WTC11 (cell line): ENCODE data around the gene RIN1. TPM values are rescaled to one million over a fixed set of nuclear protein-coding genes. Genes with fewer than 3 reads are reported as not detected.

Source experiments
- ATAC-seq: fragments of 200-7000 bp; cut with Tn5 transposase; 2 replicates; pipeline ENCODE4 v1.10.0; 2021; ENCODE audit warnings: mild to moderate bottlenecking, moderate library complexity
- CTCF ChIA-PET: fragments of 300-600 bp; sonication (Branson Sonifier 250); formaldehyde crosslinking; loops from one replicate; lab custom pipeline; 2021; ENCODE audit warnings: antibody characterized with exemption; lab: Charles Lee
- POLR2A ChIA-PET: fragments of 350-600 bp; sonication (Branson Sonifier 250); formaldehyde crosslinking; loops from one replicate; lab custom pipeline; 2021; ENCODE audit warnings: antibody characterized with exemption; lab: Charles Lee
- DNase-seq: peaks from one replicate; pipeline ENCODE4 v3.0.0; 2021; ENCODE audit warnings: low spot score
- H3K27ac Mint-ChIP-seq: 2 replicates; pipeline ENCODE4 v1.8.0; 2021; ENCODE audit warnings: mixed read lengths
- H3K27me3 Mint-ChIP-seq: 2 replicates; pipeline ENCODE4 v1.8.0; 2021; ENCODE audit warnings: low read depth, mild to moderate bottlenecking, moderate library complexity, mixed read lengths
- H3K36me3 Mint-ChIP-seq: 2 replicates; pipeline ENCODE4 v1.8.0; 2021; ENCODE audit warnings: mixed read lengths
- H3K4me1 Mint-ChIP-seq: 2 replicates; pipeline ENCODE4 v1.8.0; 2022; ENCODE audit warnings: mixed read lengths
- H3K4me3 Mint-ChIP-seq: 2 replicates; pipeline ENCODE4 v1.8.0; 2021; ENCODE audit warnings: mild to moderate bottlenecking, moderate library complexity, mixed read lengths
- H3K9me3 Mint-ChIP-seq: 2 replicates; pipeline ENCODE4 v1.8.0; 2021; ENCODE audit warnings: mixed read lengths
- FOXJ3 ChIP-seq: sonication (generic); formaldehyde crosslinking; IDR thresholded peaks from 2 replicates; pipeline ENCODE4 v1.9.0; 2021; ENCODE audit warnings: missing genetic modification reagents, mild to moderate bottlenecking, borderline replicate concordance
- FOXP1 ChIP-seq: sonication (generic); formaldehyde crosslinking; IDR thresholded peaks from 2 replicates; pipeline ENCODE4 v1.8.0; 2022; ENCODE audit warnings: missing genetic modification reagents, mild to moderate bottlenecking, moderate library complexity, borderline replicate concordance
- JUN ChIP-seq: sonication (generic); formaldehyde crosslinking; IDR thresholded peaks from 2 replicates; pipeline ENCODE4 v1.8.0; 2023; ENCODE audit warnings: mild to moderate bottlenecking, missing genetic modification reagents
- NFYB ChIP-seq: sonication (generic); formaldehyde crosslinking; conservative IDR thresholded peaks from 2 replicates; pipeline ENCODE4 v1.8.0; 2022; ENCODE audit warnings: low read depth, missing genetic modification reagents
- NR1H2 ChIP-seq: sonication (generic); formaldehyde crosslinking; IDR thresholded peaks from 2 replicates; pipeline ENCODE4 v1.9.0; 2021; ENCODE audit warnings: mild to moderate bottlenecking, moderate library complexity, missing genetic modification reagents
- RELA ChIP-seq: sonication (generic); formaldehyde crosslinking; IDR thresholded peaks from 2 replicates; pipeline ENCODE4 v1.8.1; 2022; ENCODE audit warnings: missing genetic modification reagents, mild to moderate bottlenecking, borderline replicate concordance
- TP53 ChIP-seq: sonication (generic); formaldehyde crosslinking; IDR thresholded peaks from 2 replicates; pipeline ENCODE4 v1.8.1; 2023; ENCODE audit warnings: mild to moderate bottlenecking, missing genetic modification reagents
- ZNF232 ChIP-seq: sonication (generic); formaldehyde crosslinking; IDR thresholded peaks from 2 replicates; pipeline ENCODE4 v1.8.0; 2022; ENCODE audit warnings: mild to moderate bottlenecking, missing genetic modification reagents
- ZNF396 ChIP-seq: fragments of 250-450 bp; sonication (Bioruptor Pico); IDR thresholded peaks from 2 replicates; pipeline ENCODE4 v1.8.0; 2021; ENCODE audit warnings: mild to moderate bottlenecking, moderate library complexity, borderline replicate concordance
- ZNF671 ChIP-seq: fragments of 250-450 bp; sonication (Bioruptor Pico); IDR thresholded peaks from 2 replicates; pipeline ENCODE4 v1.8.0; 2021; ENCODE audit warnings: mild to moderate bottlenecking
- total RNA-seq: library from RNA; stranded (reverse); gene quantifications from 3 replicates; pipeline ENCODE4 v1.2.3, GENCODE V29; 2021
- TF ChIP-seq, protein P1 (sequence below): sonication (generic); formaldehyde crosslinking; IDR thresholded peaks from 2 replicates; pipeline ENCODE4 v1.8.1; 2022; ENCODE audit warnings: low read depth, missing genetic modification reagents, borderline replicate concordance
- TF ChIP-seq, protein P2 (sequence below): fragments of 250-450 bp; sonication (Bioruptor Pico); IDR thresholded peaks from 2 replicates; pipeline ENCODE4 v2.1.2; 2022; ENCODE audit warnings: mild to moderate bottlenecking, moderate library complexity
- TF ChIP-seq, protein P3 (sequence below): sonication (generic); formaldehyde crosslinking; IDR thresholded peaks from 2 replicates; pipeline ENCODE4 v1.8.0; 2022; ENCODE audit warnings: mild to moderate bottlenecking, missing genetic modification reagents
- TF ChIP-seq, protein P4 (sequence below): sonication (generic); formaldehyde crosslinking; IDR thresholded peaks from 2 replicates; pipeline ENCODE4 v1.8.1; 2023; ENCODE audit warnings: mild to moderate bottlenecking, missing genetic modification reagents, moderate library complexity

The RIN1 gene
- total RNA-seq, 1 experiment from 2014 or later, result 5.0 TPM

DNA sequence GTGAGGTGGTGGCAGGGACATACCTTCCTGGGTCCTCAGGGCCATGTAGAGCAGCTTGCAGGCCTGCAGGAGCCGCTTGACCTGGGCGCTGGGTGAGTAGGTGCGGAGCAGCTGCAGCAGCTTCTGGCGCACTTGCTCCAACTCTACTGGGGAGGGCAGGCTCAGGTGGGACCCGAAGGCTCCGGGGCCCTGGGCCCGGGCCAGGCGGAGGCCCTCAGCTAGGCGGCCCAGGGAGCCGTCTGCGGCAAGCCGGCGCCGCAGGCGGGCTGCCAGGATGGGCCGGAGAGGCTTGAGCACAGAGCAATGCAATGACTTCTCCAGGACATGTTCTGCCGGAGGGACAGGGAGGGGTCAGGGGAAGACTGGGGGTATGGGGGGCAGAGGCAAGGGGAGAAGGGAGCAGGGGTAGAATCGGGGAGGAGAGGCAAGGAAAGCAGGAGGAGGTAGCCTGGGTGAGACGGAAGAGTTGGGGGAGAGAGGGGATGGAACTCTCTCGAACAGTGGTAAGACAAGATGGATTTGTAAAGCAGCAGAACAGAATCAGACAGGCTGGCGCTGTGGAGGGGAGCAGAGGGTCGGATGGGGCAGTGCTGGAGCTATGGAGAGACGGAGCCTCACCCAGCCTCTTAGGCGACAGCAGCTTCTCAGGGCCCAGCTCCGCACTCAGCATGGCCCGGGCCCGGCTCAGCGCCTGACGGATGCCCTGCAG is 2.2 kb downstream of the RIN1 start:
- Mint-ChIP-seq H3K4me3 (no peak overlapping the region), H3K36me3 (no peaks in the 10 kb centered on the region), H3K27me3 (no peaks in the 10 kb centered on the region), H3K4me1 (peaks cover 16% of the 10 kb centered on the region), H3K27ac (no peak overlapping the region), H3K9me3 (no peaks in the 10 kb centered on the region)
- POLR2A ChIA-PET, result interaction anchor here (0.8 to 2.5 kb wide), 4 partner anchors 16 to 23 kb away, joined by 5 to 20 read pairs (median 8); partner anchors contain the start of gene CD248
- DNase-seq, result no peak
- TF ChIP-seq RELA (CRISPR knock-in tag), result no peak
- TF ChIP-seq, protein P1, sequence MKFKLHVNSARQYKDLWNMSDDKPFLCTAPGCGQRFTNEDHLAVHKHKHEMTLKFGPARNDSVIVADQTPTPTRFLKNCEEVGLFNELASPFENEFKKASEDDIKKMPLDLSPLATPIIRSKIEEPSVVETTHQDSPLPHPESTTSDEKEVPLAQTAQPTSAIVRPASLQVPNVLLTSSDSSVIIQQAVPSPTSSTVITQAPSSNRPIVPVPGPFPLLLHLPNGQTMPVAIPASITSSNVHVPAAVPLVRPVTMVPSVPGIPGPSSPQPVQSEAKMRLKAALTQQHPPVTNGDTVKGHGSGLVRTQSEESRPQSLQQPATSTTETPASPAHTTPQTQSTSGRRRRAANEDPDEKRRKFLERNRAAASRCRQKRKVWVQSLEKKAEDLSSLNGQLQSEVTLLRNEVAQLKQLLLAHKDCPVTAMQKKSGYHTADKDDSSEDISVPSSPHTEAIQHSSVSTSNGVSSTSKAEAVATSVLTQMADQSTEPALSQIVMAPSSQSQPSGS (CRISPR knock-in tag), result no peak
- TF ChIP-seq, protein P2, sequence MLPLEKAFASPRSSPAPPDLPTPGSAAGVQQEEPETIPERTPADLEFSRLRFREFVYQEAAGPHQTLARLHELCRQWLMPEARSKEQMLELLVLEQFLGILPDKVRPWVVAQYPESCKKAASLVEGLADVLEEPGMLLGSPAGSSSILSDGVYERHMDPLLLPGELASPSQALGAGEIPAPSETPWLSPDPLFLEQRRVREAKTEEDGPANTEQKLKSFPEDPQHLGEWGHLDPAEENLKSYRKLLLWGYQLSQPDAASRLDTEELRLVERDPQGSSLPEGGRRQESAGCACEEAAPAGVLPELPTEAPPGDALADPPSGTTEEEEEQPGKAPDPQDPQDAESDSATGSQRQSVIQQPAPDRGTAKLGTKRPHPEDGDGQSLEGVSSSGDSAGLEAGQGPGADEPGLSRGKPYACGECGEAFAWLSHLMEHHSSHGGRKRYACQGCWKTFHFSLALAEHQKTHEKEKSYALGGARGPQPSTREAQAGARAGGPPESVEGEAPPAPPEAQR (CRISPR knock-in tag), result no peak
- TF ChIP-seq, protein P3, sequence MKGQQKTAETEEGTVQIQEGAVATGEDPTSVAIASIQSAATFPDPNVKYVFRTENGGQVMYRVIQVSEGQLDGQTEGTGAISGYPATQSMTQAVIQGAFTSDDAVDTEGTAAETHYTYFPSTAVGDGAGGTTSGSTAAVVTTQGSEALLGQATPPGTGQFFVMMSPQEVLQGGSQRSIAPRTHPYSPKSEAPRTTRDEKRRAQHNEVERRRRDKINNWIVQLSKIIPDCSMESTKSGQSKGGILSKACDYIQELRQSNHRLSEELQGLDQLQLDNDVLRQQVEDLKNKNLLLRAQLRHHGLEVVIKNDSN (CRISPR knock-in tag), result no peak
- TF ChIP-seq TP53 (CRISPR knock-in tag), result no peak
- TF ChIP-seq NR1H2 (CRISPR knock-in tag), result no peak
- TF ChIP-seq, protein P4, sequence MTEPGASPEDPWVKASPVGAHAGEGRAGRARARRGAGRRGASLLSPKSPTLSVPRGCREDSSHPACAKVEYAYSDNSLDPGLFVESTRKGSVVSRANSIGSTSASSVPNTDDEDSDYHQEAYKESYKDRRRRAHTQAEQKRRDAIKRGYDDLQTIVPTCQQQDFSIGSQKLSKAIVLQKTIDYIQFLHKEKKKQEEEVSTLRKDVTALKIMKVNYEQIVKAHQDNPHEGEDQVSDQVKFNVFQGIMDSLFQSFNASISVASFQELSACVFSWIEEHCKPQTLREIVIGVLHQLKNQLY, result no peak
- no peak for TF ChIP-seq FOXJ3 (CRISPR knock-in tag)
- no peak for TF ChIP-seq ZNF671 (CRISPR knock-in tag)
- CTCF ChIA-PET, result interaction anchor here (0.6 to 8.7 kb wide), 7 partner anchors 12 to 55 kb away, joined by 3 to 319 read pairs (median 7); partner anchors contain the start of gene CD248
- no peak for ATAC-seq

DNA sequence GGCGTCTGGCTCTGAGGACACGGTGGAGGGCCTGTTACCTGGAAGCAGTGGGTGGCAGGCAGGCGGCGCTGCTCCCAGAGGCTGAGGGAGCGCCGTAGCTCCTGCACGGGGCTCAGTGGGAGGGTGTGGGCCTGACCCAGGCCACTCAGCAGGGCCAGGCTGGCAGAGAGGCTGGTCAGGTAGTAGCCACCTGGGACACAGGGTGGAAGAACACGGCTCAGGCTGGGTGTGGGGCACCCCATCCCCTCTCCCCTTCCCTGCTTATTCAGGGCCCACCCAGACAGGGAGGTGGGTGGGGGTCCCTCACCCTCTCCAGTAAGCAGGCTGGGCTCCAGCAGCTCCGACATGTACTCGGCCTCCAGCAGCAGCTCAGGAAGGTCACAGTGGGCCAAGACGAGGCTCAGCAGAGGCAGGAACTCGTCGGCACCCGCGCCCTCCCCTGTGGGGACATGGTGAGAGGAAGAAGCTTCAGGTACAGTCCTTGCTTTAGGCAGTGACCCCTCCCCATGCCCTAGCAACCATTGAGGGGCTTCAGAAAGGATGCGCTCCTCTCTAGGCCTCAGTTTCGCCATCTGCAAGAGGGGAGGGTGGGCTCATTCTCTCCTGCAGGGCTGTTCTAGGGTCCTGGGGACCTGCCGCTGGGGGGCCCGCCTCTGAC is 2.9 kb downstream of the RIN1 start:
- ATAC-seq (no peak), DNase-seq (no peak)
- CTCF ChIA-PET, result interaction anchor here (0.6 to 8.7 kb wide), 6 partner anchors 12 to 53 kb away, joined by 3 to 319 read pairs (median 6); partner anchors contain the start of genes BRMS1 and CD248
- TF ChIP-seq JUN (CRISPR knock-in tag) (no peak), ZNF396 (CRISPR knock-in tag) (no peak)
- no peaks in the 10 kb centered on the region for H3K27me3 Mint-ChIP-seq
- no peak overlapping the region for H3K27ac Mint-ChIP-seq
- H3K4me1 Mint-ChIP-seq, result peaks cover 20% of the 10 kb centered on the region
- H3K9me3 Mint-ChIP-seq, result no peaks in the 10 kb centered on the region
- no peaks in the 10 kb centered on the region for H3K36me3 Mint-ChIP-seq
- no peak overlapping the region for H3K4me3 Mint-ChIP-seq
- POLR2A ChIA-PET, result interaction anchor here (0.8 kb wide), 1 partner anchor 17 kb away, joined by 5 read pairs; the partner anchor contains the start of gene CD248

DNA sequence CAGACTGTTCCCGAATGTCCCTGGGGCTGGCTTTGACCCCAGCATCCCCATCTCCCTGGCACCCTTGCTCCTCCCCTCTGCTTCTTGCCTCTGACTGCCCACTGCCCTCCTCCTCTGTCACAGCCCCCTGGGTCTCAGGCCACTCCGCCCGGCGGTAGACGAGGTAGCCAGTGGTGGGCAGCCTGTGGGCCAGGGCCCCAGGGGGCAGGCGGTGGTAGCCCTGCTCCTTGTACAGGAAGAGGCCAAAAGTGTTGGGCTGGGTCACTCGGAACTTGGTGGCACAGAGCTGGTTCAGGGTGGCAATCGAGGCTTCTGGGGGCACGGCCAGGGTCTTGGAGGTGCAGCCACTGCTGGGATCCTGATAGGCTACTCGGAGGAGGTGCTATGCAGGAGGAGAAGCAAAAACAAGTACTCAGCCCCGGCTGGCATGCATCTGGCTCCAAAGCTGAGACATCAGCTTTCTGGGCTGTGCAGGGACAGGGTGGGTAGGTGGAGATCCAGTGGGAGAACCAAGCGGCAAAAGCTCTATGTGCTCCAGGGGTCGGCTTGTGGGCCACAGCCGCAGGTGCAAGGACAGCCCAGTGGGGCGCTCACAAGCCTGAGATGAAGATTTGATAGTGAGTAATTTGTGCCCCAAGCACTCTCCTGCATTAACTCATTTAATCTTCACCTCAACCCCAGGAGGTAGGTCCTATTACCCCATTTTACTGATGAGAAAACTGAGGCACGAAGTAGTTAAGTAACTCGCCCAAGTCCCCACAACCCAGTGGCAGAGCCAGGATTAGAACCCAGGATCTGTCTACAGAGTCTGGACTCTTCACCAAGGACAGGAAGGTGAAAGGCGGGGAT is 3.6 kb downstream of the RIN1 start:
- Mint-ChIP-seq H3K4me3 (no peak overlapping the region), H3K36me3 (no peaks in the 10 kb centered on the region), H3K27ac (no peak overlapping the region), H3K9me3 (no peaks in the 10 kb centered on the region), H3K27me3 (peaks cover 7% of the 10 kb centered on the region), H3K4me1 (peaks cover 21% of the 10 kb centered on the region)
- no peak for DNase-seq
- ATAC-seq, result no peak
- TF ChIP-seq FOXP1 (no peak), ZNF232 (CRISPR knock-in tag) (no peak), NFYB (CRISPR knock-in tag) (no peak)
- POLR2A ChIA-PET, result no interaction called here
- CTCF ChIA-PET, result interaction anchor here (1.5 to 8.7 kb wide), 3 partner anchors 12 to 21 kb away, joined by 3 to 319 read pairs (median 31); partner anchors contain the start of genes BRMS1 and CD248
